RPMI8226 (cell line): Measurements from ENCODE around the gene NAV1.
A peak's percentile ranks its signal among the peaks of the same experiment; 100 is the strongest.
"Not testable (repeated sequence)": the region's sequence is repeated elsewhere in the genome, so short reads cannot be mapped to it uniquely, and the experiment has no call there.

Source experiments
- DNase-seq: peaks from one replicate; pipeline ENCODE4 v3.0.0-alpha.2; 2015

NAV1 gene

DNA sequence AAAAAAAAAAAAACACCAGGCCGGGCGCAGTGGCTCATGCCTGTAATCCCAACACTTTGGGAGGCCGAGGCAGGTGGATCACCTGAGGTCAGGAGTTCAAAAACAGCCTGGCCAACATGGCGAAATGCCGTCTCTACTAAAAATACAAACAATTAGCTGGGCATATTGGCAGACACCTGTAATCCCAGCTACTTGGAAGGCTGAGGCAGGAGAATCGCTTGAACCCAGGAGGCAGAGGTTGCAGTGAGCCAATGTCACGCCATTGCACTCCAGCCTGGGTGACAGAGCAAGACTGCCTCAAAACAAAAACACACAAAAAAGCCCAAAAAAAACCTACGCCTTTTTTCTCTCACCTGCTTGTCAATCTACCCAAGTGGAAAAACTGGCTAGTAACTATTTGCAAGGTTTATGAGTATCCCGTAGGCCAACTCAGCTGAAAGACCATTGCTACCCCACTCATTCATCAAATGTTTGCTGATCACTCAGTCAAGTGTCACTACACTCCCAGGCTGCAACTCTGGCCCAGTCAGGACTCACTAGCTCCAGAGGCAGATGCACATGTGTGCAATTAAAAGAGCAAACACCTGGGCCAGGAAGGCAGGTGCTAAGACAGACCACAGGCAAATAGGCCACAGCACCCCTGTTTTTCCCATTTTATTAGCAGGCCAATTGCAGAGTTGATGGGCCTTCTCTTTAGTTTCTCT lies 34.0 kb upstream of the NAV1 start:
- peak; percentile 70 for DNase-seq

DNA sequence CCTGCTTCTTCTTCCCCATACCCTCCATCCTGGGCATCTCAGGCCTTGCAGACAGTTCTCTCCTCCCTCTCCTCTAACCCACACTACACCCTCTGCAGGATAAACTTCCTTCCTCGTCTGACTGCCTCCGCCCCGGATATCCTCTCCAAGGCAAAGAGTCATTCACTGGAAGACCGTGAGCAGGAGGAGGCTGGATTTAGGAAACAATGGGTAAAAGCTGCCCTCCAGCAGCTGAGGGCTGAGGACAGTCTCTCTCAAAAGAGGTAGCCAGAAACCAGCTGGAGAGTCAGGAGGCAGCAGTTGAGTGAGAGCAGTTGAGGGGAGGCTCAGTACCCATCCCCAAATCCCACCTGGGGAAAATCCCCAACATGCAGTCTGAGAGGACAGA lies 33.4 kb upstream of the NAV1 start:
- DNase-seq: no peak

DNA sequence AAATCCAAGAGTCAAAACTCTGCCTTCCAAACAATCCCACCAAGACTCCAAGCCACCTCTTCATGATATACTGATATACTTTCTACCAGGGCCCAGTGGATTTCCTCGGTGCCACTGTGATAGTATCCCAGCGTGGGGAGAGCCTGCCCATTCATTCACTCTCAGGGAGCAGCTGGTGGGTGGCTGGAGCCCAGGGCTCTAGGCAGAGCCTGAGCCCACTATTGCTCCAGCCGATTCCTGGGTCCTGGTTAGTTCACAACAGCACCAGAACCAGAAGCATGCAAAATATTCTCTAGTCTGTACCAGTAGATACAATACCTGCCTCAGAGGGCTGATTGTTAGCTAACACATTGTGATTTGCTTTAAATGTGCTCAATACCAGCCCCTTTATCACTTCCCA lies 32.8 kb upstream of the NAV1 start:
- DNase-seq: no peak

DNA sequence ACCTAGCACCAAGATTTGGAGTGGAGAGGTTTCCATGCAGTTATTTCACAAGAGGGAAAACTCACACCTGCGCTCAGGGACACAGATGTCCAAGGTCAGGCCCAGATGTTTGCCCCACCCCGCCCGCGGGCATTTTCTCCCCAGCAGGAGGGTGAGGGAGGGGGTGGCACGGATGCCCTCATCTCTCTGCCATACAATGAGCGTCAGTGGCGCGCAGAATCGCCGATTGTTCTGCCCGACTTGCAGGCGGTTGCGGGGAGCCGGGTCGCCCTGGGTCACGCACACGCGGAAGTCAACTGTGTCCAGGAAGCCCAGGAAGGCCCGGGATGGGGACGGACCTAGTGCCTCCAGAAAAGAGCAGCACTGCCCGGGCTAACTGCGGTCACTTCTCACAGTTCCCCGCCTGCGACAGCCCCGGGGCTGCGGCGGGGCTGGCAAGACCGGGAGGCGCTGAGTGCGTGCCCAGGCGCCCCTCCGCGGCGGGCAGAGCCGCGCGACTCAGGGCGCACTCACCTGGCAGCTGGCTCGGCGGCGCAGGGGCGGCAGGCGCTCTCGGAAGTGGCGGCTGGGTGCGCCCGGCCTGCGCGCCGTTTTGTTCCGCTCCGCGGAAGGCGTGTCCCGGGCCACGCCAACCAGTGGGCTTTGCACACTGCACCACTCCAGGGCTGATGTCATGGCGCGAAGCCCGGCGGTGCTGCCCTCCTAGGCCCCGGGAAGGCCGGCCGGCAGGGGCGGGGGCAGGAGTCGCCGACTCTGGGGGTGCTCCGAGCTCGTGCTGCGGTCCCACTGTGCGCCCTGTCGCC lies 32.2 kb upstream of the NAV1 start, which contains the start of gene CSRP1:
CSRP1 (minus strand) TSS at position 567 of the 803 bp plus-strand sequence. CDS start 10,820 bp downstream, outside the sequence.
- peak; percentile 96 for DNase-seq

DNA sequence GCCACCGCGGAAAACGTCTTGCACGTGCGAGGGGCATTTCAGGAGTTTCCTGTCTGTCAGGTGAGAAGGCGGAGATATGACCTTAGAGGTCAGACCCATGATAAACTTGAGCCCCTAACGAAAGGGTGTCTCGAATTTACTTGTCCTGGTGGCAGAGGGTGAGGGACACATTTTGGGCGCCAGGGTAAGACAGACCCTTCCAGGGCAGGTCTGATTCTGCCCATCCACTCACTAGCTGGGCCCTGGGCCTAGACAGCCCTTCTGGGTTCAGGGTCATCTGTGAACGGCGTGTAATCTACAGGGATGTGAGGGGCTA lies 31.6 kb upstream of the NAV1 start:
- DNase-seq: no peak

DNA sequence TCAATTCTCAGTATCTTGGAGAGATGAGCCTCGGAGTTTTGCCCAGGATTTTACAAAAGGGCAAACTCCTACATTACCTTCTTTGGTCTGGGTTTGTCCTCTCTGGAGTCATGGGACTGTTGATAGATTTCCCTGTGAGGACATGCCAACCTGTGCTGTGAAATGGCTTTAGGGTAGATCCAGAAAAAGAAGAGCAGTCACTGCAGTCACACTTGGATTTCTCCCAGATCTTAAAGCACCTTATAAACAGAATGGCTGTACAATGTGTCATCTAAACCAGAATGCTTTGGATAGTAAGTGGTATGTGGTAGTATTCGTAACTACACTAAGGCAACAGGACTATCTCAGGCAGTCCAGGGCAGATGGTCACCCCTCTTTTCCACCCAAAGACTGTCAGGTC lies 30.1 kb upstream of the NAV1 start:
- no peak for DNase-seq

DNA sequence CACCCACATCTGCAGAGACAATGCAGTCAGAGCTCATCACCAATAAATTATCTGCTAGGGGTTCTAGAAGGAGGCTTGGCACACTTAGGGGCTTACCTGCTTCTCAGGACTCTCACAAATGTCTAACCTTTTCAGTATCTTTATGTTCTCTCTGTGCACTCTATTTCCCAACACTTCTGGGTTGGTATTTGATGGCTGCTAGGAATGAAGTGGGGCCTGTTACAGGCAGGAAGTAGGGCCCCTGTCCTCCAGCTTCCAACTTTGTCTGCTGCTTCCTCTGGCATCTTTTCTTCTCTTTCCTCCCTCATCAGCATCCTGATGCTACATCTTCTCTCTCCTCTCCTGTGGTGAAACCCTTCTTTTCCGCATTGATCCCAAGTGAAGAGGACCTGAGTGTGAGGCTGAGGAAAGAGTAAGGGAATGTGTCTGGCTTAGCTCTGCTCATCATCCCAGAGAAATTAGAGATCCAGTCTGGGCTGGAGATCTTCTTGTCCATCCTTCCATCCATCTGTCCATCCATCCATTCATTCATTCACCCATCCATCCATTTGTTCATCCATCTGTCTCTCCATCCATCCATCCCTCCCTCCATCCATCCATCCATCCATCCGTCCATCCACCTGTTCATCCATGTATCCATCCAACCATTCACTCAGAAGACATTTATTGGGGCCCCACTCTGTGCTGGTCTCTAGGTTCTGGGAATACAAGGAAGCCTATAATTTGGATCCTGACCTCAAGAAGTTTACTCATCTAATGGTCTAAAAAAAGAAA lies 29.1 kb upstream of the NAV1 start:
- DNase-seq: no peak

DNA sequence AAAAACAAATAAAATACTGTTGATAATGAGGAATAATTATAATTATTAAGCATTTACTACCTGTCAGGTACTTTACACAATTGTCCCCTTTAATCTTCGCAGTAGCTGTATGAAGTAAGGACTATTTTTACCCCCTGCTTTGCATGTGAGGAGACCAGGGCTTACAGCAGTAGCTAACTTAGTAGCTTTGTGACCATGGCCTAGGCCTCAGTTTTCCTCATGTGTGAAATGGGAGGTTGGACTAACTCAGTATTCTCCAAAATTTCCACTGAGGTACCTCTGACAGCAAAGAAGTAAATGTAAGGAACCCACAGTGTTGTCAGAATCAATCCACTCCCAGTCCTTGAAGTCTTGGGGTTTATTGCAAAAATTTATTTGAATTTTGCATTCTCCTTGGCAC lies 28.2 kb upstream of the NAV1 start:
- DNase-seq: no peak

DNA sequence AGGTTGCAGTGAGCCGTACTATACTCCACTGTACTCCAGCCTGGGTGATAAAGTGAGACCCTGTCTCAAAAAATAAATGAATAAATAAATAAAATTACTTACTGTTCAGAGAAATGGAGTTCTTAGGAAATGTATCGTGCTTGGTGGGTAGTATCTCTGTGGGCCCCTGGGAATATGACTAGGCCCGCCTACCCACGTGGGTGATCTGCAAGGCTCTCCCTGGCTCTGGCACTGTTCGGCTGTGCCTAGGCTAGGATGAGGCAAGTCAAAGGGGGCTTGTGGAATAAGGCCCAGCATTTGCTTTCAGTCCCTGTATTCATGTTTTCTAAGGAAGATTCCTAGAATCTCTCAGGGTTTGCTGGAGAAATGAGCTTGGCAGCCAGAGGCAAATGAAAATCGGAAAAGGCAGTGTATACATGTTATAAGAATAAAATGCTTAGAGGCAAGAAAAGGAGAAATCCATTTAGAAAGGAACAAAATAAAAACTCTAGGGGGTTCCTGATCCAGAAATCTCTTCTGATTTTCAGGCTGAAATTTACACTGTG lies 27.5 kb upstream of the NAV1 start:
- no peak for DNase-seq

DNA sequence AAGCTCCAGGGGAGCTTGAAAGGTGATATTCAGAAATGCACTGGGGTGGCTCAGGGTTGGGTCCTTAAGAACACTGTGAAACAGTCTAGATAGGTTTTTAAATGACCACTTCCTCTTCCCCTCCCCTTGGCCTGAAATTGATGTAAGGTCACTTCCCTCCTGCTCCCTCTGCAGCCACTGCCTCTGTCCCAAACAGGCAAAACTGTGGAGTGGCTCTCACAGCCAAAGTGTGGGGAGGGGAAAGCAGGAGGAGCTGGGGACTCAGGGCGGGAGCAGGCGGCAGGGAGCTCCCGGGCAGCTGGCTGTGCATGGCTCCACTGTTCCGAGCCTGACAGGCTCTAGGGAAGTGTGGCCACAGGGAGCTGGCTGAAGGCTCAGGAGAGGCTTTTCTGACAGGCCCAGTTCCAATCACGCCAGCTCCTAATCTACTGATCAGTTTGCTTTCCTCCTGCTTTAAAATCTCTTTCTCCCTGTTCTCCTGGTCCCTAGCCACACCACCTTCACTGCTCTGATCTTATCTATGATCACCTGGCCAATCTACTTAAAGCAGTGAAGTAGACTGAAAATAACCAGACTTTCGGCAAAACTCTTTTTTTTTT lies 26.9 kb upstream of the NAV1 start:
- no peak for DNase-seq

DNA sequence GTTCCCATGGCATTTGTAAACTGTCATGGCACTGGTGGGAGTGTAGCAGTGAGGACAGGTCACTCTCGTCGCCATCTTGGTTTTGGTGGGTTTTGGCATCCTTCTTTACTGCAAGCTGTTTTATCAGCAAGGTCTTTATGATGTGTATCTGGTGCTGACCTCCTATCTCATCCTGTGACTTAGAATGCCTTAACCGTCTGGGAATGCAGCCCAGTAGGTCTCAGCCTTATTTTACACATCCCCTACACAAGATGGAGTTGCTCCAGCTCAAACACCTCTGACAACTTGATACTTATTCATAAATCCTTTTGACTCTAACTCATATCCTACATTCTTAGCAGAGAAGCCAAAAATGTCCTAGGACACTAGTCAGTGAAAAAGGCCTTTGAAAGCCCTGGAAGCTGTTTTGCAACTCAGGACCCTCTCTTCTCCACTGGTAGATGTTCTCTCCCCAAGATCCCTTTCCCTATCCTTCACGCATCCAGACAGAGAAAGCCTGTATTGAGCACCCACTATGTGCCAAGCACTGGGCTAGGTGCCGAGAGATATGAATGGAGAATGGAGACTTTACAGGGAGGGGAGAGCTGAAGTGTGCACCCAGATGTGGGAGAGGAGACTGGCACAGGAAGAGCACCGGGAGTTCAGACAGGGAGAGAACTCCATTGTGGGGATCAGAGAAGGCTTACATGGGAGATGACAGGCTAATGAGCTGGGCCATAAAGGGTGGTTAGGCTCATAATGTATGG lies 25.3 kb upstream of the NAV1 start:
- no peak for DNase-seq

DNA sequence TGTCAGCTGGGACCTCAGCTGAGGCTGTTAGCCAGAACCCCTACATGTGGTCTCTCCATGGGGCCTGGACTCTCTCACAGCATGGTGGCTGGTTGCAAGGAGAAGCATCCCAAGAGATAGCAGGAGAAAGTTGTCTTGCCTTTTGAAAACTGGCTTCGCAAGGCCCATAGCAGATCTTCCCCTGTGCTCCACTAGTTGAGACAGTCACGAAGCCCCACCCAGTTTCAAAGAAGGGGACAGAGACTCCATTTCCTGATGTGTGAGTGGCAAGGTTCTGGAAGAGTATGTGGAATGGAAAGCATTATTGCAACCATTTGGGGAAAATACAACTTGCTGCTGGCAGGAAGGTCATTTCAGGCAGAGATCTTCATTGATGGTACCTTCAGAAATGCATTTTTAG lies 24.5 kb upstream of the NAV1 start:
- DNase-seq: no peak

DNA sequence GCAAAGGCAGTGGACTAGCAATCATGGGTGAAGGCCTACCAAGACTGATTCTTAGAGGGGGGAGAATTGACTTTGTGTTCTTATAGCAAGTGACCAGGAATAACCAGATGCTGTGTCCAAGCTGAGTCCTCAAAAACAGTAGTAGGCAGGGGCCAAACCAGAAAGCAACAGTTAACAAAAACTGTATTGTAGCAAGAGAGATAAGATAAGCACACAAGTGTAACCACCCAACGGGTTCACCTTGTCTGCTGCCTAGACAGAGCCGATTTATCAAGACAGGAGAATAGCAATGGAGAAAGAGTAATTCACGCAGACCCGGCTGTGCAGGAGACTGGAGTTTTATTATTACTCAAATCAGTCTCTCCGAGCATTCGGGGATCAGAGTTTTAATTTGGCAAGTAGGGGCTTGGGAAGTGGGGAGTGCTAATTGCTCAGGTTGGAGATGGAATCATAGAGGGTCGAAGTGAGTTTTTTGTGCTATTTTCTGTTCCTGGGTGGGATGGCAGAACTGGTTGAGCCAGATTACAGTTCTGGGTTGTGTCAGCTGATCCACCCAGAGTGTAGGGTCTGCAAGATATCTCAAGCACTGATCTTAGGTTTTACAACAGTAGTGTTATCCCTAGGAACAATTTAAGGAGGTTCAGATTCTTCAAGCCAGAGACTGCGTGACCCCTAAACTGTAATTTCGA lies 23.7 kb upstream of the NAV1 start:
- DNase-seq: no peak

DNA sequence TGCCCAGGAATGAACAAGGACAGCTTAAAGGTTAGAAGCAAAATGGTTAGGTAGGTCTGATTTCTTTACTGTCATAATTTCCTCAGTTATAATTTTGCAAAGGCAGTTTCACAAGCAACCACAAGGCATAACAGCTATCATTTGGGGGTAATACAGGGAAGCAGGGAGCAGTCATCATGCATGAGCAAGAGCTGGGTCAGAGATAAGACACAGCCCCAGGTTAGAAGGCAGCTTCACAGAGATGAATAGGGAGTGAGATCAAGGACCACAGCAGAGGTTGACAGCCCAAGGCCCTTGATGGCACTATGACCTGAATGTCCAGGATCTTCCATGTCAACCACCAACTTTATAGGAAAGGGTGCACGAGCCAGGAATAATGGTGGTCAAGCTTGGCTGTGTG lies 23.0 kb upstream of the NAV1 start:
- no peak for DNase-seq

DNA sequence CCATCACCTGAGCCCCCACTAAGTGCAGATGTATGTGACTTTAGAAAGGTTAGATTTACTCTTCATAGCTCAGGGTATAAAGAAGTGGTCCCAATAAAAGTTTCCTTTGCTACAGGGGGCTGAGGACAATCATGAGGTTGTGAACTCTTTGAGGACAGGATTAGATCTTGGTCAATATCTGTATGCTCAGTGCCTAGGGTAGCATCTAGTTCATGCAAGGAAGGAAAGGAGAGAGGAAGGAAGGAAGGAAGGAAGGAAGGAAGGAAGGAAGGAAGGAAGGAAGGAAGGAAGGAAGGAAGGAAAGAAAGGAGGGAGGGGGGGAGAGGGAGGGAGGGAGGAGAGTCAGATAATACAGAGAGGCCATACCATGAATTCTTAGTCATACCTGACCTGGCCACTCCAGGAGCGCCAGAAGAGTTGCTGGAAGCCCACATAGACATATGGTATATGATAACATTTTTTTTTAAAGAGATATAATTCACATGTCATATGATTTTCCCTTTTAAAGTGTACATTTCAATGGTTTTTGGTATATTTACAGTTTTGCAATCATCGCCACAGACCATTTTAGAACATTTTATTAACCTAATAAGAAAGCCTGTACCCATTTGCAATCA lies 22.3 kb upstream of the NAV1 start:
- DNase-seq: no peak

DNA sequence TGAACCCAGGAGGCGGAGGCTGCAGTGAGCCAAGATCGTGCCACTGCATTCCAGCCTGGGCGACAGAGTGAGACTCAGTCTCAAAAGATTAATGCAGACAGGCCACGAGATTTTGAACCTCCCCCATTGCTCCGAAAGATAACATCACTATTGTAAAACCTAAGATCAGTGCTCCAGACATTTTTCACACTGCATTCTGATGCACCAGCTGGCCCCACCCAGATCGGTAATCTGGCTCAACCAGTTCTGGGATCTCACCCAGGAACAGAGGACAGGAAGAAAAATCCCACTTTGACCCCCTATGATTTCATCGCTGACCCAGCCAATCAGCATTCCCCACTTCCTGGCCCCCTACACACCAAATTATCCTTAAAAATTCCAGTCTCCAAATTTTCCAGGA lies 21.3 kb upstream of the NAV1 start:
- no peak for DNase-seq

DNA sequence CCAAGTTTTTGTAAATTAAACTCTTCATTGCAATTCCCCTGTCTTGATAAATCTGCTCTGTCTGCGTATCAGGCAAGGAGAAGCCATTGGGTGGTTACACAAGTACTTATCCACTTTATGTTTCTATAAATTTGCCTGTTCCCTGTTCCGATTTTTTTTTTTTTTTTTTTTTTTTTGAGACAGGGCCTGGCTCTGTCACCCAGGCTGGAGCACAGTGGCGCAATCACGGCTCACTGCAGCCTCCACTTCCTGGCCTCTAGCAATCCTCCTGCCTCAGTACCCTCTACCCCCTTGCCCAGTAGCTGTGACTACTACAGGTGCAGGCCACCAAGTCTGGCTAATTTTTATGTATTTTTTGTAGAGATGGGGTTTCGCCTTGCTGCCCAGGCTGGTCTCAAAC lies 20.9 kb upstream of the NAV1 start:
- no peak for DNase-seq

DNA sequence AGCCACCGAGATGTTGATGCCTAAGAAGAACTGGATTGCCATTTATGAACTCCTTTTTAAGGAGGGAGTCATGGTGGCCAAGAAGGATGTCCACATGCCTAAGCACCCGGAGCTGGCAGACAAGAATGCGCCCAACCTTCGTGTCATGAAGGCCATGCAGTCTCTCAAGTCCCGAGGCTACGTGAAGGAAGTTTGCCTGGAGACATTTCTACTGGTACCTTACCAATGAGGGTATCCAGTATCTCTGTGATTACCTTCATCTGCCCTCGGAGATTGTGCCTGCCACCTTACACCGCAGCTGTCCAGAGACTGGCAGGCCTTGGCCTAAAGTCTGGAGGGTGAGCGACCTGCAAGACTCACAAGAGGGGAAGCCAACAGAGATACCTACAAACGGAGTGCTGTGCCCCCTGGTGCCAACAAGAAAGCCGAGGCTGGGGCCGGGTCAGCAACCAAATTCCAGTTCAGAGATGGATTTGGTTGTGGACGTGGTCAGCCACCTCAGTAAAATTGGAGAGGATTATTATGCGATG lies 18.8 kb upstream of the NAV1 start:
- DNase-seq: not testable (repeated sequence)

DNA sequence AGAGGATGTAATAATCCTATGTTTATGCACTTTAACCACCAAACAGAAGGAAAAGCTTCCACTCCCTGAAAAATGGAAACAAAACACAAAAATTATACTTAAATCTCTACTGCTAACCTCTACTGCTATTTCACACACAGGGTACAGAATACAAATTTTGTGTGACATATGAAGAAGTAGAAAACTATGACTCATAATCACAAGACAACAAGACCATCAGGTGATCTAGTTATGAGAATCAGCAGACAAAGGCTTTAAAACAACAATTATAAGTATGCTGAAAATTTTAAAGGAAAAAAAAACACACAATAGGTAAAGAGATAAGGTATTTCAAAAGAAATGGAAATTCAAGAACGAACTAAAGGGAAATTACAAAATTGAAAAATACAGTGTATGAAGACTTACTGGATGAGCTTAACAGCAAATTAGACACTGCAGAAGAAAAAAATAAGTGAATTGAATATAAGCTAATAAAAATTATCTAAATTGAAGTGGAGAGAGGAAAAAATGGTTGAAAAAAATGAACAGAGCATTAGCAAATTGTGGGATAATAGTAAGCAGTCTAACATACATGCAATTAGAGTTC lies 13.6 kb upstream of the NAV1 start:
- no peak for DNase-seq

DNA sequence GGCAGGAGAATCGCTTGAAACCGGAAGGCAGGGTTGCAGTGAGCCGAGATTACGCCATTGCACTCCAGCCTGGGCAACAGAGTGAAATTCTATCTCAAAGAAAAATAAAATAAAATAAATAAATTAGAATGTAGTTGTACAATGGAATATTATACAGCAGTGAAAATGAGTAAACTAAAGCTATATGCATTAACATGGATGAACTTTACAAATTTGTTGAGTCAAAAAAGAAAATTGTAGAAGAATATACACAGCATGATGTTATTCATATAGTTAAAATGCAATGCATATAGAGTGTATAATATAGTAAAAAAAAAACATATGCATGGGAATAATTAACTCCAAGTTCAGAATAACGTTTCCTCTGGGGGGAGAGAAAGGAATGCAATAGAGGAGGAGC lies 11.0 kb upstream of the NAV1 start:
- DNase-seq: no peak
